ENCODE data around the gene MN1.

Gene MN1

GRCh38 chr22:27724709-27725108, 76.8 kb downstream of the MN1 start:
- no peak overlapping the region for H2AFZ ChIP-seq (ENCODE audit: low read depth, low read length)
- H3K36me3 ChIP-seq (ENCODE audit: insufficient read depth, low read length) = no peaks in the 10 kb centered on the region
- no peak overlapping the region for H3K27ac ChIP-seq (ENCODE audit: low read length)
- TF ChIP-seq EZH2 (IDR thresholded peaks at IDR 0.05; ENCODE audit: borderline replicate concordance, low read depth, low read length, severe bottlenecking) = no peak
- TF ChIP-seq, protein P1, sequence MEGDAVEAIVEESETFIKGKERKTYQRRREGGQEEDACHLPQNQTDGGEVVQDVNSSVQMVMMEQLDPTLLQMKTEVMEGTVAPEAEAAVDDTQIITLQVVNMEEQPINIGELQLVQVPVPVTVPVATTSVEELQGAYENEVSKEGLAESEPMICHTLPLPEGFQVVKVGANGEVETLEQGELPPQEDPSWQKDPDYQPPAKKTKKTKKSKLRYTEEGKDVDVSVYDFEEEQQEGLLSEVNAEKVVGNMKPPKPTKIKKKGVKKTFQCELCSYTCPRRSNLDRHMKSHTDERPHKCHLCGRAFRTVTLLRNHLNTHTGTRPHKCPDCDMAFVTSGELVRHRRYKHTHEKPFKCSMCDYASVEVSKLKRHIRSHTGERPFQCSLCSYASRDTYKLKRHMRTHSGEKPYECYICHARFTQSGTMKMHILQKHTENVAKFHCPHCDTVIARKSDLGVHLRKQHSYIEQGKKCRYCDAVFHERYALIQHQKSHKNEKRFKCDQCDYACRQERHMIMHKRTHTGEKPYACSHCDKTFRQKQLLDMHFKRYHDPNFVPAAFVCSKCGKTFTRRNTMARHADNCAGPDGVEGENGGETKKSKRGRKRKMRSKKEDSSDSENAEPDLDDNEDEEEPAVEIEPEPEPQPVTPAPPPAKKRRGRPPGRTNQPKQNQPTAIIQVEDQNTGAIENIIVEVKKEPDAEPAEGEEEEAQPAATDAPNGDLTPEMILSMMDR (IDR thresholded peaks at IDR 0.05; ENCODE audit: borderline replicate concordance, extremely low read depth, low read length, poor library complexity, severe bottlenecking) = no peak
- no peaks in the 10 kb centered on the region for H3K27me3 ChIP-seq (ENCODE audit: insufficient read depth, low read length, poor library complexity)
- H4K20me1 ChIP-seq (ENCODE audit: insufficient read depth, low read length) = no peaks in the 10 kb centered on the region
- H3K9me3 ChIP-seq (ENCODE audit: insufficient read depth, low read length, severe bottlenecking) = no peaks in the 10 kb centered on the region
- DNase-seq (no peak), ATAC-seq (ENCODE audit: insufficient read depth, low read depth) (no peak)
- no peak overlapping the region for H3K9ac ChIP-seq (ENCODE audit: low read depth, low read length)
- no peaks in the 10 kb centered on the region for H3K79me2 ChIP-seq (ENCODE audit: insufficient read depth, low read length)
- H3K4me3 ChIP-seq (ENCODE audit: low read depth in 1 of 2, low read length in 2 of 2) = no peak overlapping the region
- H3K4me2 ChIP-seq (ENCODE audit: insufficient read depth, low read length) = no peak overlapping the region
- no peaks in the 10 kb centered on the region for H3K4me1 ChIP-seq (ENCODE audit: insufficient read depth, low read length)

DNA sequence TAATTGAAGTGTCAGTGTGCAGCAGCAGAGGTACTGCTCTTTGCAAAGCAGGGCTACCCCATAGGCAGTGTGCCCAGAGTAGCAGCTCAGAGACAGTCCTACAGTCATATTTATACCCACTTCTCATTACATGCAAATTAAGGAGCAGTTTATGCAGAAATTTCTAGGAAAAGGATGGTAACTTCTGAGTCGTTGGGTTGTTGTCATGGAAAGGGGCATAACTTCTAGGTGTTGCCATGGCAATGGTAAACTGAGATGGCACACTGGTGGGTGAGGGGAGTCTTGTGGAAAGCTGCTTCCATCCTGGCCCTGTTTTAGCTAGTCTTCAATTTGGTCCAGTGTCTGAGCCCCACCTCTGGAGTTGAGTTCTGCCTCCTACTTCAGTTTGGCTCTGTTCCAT, 77.4 kb downstream of the MN1 start:
- H3K27me3 ChIP-seq (ENCODE audit: insufficient read depth, low read length, poor library complexity) = no peaks in the 10 kb centered on the region
- no peaks in the 10 kb centered on the region for H4K20me1 ChIP-seq (ENCODE audit: insufficient read depth, low read length)
- H3K9me3 ChIP-seq (ENCODE audit: insufficient read depth, low read length, severe bottlenecking) = no peaks in the 10 kb centered on the region
- H3K4me3 ChIP-seq (ENCODE audit: low read depth in 1 of 2, low read length in 2 of 2) = no peak overlapping the region
- no peak overlapping the region for H2AFZ ChIP-seq (ENCODE audit: low read depth, low read length)
- no peaks in the 10 kb centered on the region for H3K79me2 ChIP-seq (ENCODE audit: insufficient read depth, low read length)
- H3K27ac ChIP-seq (ENCODE audit: low read length) = no peak overlapping the region
- TF ChIP-seq EZH2 (IDR thresholded peaks at IDR 0.05; ENCODE audit: borderline replicate concordance, low read depth, low read length, severe bottlenecking) = no peak
- TF ChIP-seq, protein P1 (IDR thresholded peaks at IDR 0.05; ENCODE audit: borderline replicate concordance, extremely low read depth, low read length, poor library complexity, severe bottlenecking) = no peak
- H3K36me3 ChIP-seq (ENCODE audit: insufficient read depth, low read length) = no peaks in the 10 kb centered on the region
- H3K9ac ChIP-seq (ENCODE audit: low read depth, low read length) = no peak overlapping the region
- H3K4me1 ChIP-seq (ENCODE audit: insufficient read depth, low read length) = no peaks in the 10 kb centered on the region
- DNase-seq (no peak), ATAC-seq (ENCODE audit: insufficient read depth, low read depth) (no peak)
- H3K4me2 ChIP-seq (ENCODE audit: insufficient read depth, low read length) = no peak overlapping the region

DNA sequence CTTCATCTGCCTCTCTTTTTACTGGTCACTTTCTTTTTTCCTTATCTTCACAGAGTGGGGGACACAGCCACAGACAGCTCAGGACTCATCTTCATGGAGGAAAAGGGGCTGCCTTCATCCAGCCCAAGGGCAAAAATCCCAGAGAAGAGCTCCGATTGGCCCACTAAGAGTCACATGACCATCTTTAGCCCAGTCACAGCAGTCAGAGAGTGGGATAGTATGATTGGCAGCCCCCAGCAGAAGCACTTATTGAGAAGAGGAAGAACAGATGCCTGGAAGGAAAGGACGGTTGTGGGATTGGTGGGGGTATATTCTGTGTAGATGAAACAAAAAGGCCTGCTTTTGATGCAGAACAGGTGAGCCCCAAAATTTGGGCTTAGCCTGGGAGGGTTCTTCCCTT, 77.8 kb downstream of the MN1 start:
- Histone ChIP-seq H2AFZ (ENCODE audit: low read depth, low read length) (no peak overlapping the region), H3K4me1 (ENCODE audit: insufficient read depth, low read length) (no peaks in the 10 kb centered on the region), H3K4me3 (ENCODE audit: low read depth in 1 of 2, low read length in 2 of 2) (no peak overlapping the region), H3K9ac (ENCODE audit: low read depth, low read length) (no peak overlapping the region), H3K79me2 (ENCODE audit: insufficient read depth, low read length) (no peaks in the 10 kb centered on the region), H3K27me3 (ENCODE audit: insufficient read depth, low read length, poor library complexity) (no peaks in the 10 kb centered on the region), H3K9me3 (ENCODE audit: insufficient read depth, low read length, severe bottlenecking) (no peaks in the 10 kb centered on the region), H4K20me1 (ENCODE audit: insufficient read depth, low read length) (no peaks in the 10 kb centered on the region), H3K4me2 (ENCODE audit: insufficient read depth, low read length) (no peak overlapping the region), H3K27ac (ENCODE audit: low read length) (no peak overlapping the region), H3K36me3 (ENCODE audit: insufficient read depth, low read length) (no peaks in the 10 kb centered on the region)
- ATAC-seq (ENCODE audit: insufficient read depth, low read depth) (no peak), DNase-seq (no peak)
- TF ChIP-seq, protein P1 (IDR thresholded peaks at IDR 0.05; ENCODE audit: borderline replicate concordance, extremely low read depth, low read length, poor library complexity, severe bottlenecking) = no peak
- TF ChIP-seq EZH2 (IDR thresholded peaks at IDR 0.05; ENCODE audit: borderline replicate concordance, low read depth, low read length, severe bottlenecking) = no peak

GRCh38 chr22:27723158-27723557, 78.4 kb downstream of the MN1 start:
- TF ChIP-seq, protein P1 (IDR thresholded peaks at IDR 0.05; ENCODE audit: borderline replicate concordance, extremely low read depth, low read length, poor library complexity, severe bottlenecking) = peak; percentile 12
- no peak for TF ChIP-seq EZH2 (IDR thresholded peaks at IDR 0.05; ENCODE audit: borderline replicate concordance, low read depth, low read length, severe bottlenecking)
- DNase-seq (no peak), ATAC-seq (ENCODE audit: insufficient read depth, low read depth) (no peak)
- H3K4me2 ChIP-seq (ENCODE audit: insufficient read depth, low read length) = no peak overlapping the region
- H3K27me3 ChIP-seq (ENCODE audit: insufficient read depth, low read length, poor library complexity) = no peaks in the 10 kb centered on the region
- no peak overlapping the region for H3K4me3 ChIP-seq (ENCODE audit: low read depth in 1 of 2, low read length in 2 of 2)
- H3K9me3 ChIP-seq (ENCODE audit: insufficient read depth, low read length, severe bottlenecking) = no peaks in the 10 kb centered on the region
- H3K79me2 ChIP-seq (ENCODE audit: insufficient read depth, low read length) = no peaks in the 10 kb centered on the region
- no peak overlapping the region for H3K9ac ChIP-seq (ENCODE audit: low read depth, low read length)
- no peaks in the 10 kb centered on the region for H3K36me3 ChIP-seq (ENCODE audit: insufficient read depth, low read length)
- no peaks in the 10 kb centered on the region for H4K20me1 ChIP-seq (ENCODE audit: insufficient read depth, low read length)
- no peak overlapping the region for H3K27ac ChIP-seq (ENCODE audit: low read length)
- no peaks in the 10 kb centered on the region for H3K4me1 ChIP-seq (ENCODE audit: insufficient read depth, low read length)
- no peak overlapping the region for H2AFZ ChIP-seq (ENCODE audit: low read depth, low read length)
